Activated CD8-positive, alpha-beta memory T cell treated with anti-CD3 and anti-CD28 coated beads, Interleukin-2, amount 10 ng/mL, durations not matched to agents 7 days and 5 days (primary cell): ENCODE data around the gene TPSB2. TPM values are rescaled to one million over a fixed set of nuclear protein-coding genes. Genes with fewer than 3 reads are reported as not detected.

Source experiments
- ATAC-seq: fragments of 150-1000 bp; cut with Tn5 transposase; one replicate; pipeline ENCODE4 v1.10.0; 2021; ENCODE audit warnings: moderate library complexity
- CTCF ChIA-PET: fragments of 350-600 bp; sonication (Branson Sonifier 250); formaldehyde crosslinking; loops from one replicate; lab custom pipeline; 2021; ENCODE audit warnings: antibody characterized with exemption; lab: Charles Lee
- DNase-seq: peaks from one replicate; pipeline ENCODE4 v3.0.0-alpha.2; 2020
- H3K27ac Mint-ChIP-seq: one replicate; pipeline ENCODE4 v1.8.0; 2021; ENCODE audit warnings: mild to moderate bottlenecking, mixed read lengths
- H3K27me3 Mint-ChIP-seq: one replicate; pipeline ENCODE4 v1.8.0; 2021; ENCODE audit warnings: mixed read lengths
- H3K36me3 Mint-ChIP-seq: one replicate; pipeline ENCODE4 v1.8.0; 2021; ENCODE audit warnings: mild to moderate bottlenecking, mixed read lengths
- H3K4me1 Mint-ChIP-seq: one replicate; pipeline ENCODE4 v1.8.0; 2021; ENCODE audit warnings: mixed read lengths
- H3K4me3 Mint-ChIP-seq: one replicate; pipeline ENCODE4 v1.8.0; 2021; ENCODE audit warnings: mild to moderate bottlenecking, moderate library complexity, mixed read lengths
- H3K9me3 Mint-ChIP-seq: one replicate; pipeline ENCODE4 v1.8.0; 2022; ENCODE audit warnings: low read depth, mixed read lengths
- total RNA-seq, 2 experiments: library from RNA; stranded (reverse); gene quantifications; one replicate each; pipeline ENCODE4 v1.2.3, GENCODE V29; 2021

TPSB2 gene
- total RNA-seq, 2 experiments from 2014 or later = not detected

GRCh38 chr16:1265826-1266225 lies 35.8 kb upstream of the TPSB2 start:
- Mint-ChIP-seq H3K4me3 (no peak overlapping the region), H3K36me3 (peaks cover 3% of the 10 kb centered on the region), H3K27ac (no peak overlapping the region), H3K4me1 (no peaks in the 10 kb centered on the region), H3K9me3 (peaks cover 9% of the 10 kb centered on the region), H3K27me3 (peaks cover 9% of the 10 kb centered on the region)
- ATAC-seq (no peak), DNase-seq (no peak)
- CTCF ChIA-PET = no interaction called here

- peaks cover 14% of the 10 kb centered on the region for H3K27me3 Mint-ChIP-seq
- peaks cover 3% of the 10 kb centered on the region for H3K36me3 Mint-ChIP-seq
Measured at GRCh38 chr16:1265090-1265630, 35.2 kb upstream of the TPSB2 start.

GRCh38 chr16:1264345-1265089 lies 34.5 kb upstream of the TPSB2 start:
- peaks cover 14% of the 10 kb centered on the region for H3K27me3 Mint-ChIP-seq
- CTCF ChIA-PET = no interaction called here

More at GRCh38 chr16:1265090-1265630, 35.2 kb upstream of the TPSB2 start:
- H3K27ac Mint-ChIP-seq = no peak overlapping the region
- H3K4me1 Mint-ChIP-seq = no peaks in the 10 kb centered on the region
- CTCF ChIA-PET = no interaction called here
- DNase-seq (no peak), ATAC-seq (no peak)
- H3K4me3 Mint-ChIP-seq = no peak overlapping the region
- peaks cover 9% of the 10 kb centered on the region for H3K9me3 Mint-ChIP-seq

GRCh38 chr16:1263591-1264344 lies 33.8 kb upstream of the TPSB2 start:
- H3K36me3 Mint-ChIP-seq = peaks cover 3% of the 10 kb centered on the region
- H3K9me3 Mint-ChIP-seq = peaks cover 9% of the 10 kb centered on the region
- DNase-seq = no peak
- ATAC-seq = no peak
- H3K4me1 Mint-ChIP-seq = peaks cover 2% of the 10 kb centered on the region
- H3K4me3 Mint-ChIP-seq = no peak overlapping the region
- no peak overlapping the region for H3K27ac Mint-ChIP-seq
- peaks cover 18% of the 10 kb centered on the region for H3K27me3 Mint-ChIP-seq
- CTCF ChIA-PET = no interaction called here

More at GRCh38 chr16:1264345-1265089, 34.5 kb upstream of the TPSB2 start:
- peaks cover 3% of the 10 kb centered on the region for H3K36me3 Mint-ChIP-seq
- no peak overlapping the region for H3K27ac Mint-ChIP-seq
- no peak overlapping the region for H3K4me3 Mint-ChIP-seq
- DNase-seq = no peak
- H3K9me3 Mint-ChIP-seq = peaks cover 9% of the 10 kb centered on the region
- no peak for ATAC-seq
- H3K4me1 Mint-ChIP-seq = no peaks in the 10 kb centered on the region

- H3K36me3 Mint-ChIP-seq = peaks cover 3% of the 10 kb centered on the region
- no peak for ATAC-seq
- H3K4me1 Mint-ChIP-seq = peaks cover 2% of the 10 kb centered on the region
- H3K27me3 Mint-ChIP-seq = peaks cover 18% of the 10 kb centered on the region
- DNase-seq = no peak
- H3K27ac Mint-ChIP-seq = no peak overlapping the region
- H3K4me3 Mint-ChIP-seq = no peak overlapping the region
- CTCF ChIA-PET = no interaction called here
- H3K9me3 Mint-ChIP-seq = peaks cover 9% of the 10 kb centered on the region
Measured at GRCh38 chr16:1262846-1263221, 32.9 kb upstream of the TPSB2 start.

GRCh38 chr16:1262210-1262845 lies 32.3 kb upstream of the TPSB2 start:
- Mint-ChIP-seq H3K4me1 (peaks cover 2% of the 10 kb centered on the region), H3K36me3 (peaks cover 3% of the 10 kb centered on the region), H3K27me3 (peaks cover 18% of the 10 kb centered on the region), H3K4me3 (no peak overlapping the region), H3K27ac (no peak overlapping the region), H3K9me3 (peaks cover 9% of the 10 kb centered on the region)
- CTCF ChIA-PET = no interaction called here
- DNase-seq (no peak), ATAC-seq (no peak)

GRCh38 chr16:1261131-1261892 lies 31.3 kb upstream of the TPSB2 start:
- DNase-seq (no peak), ATAC-seq (no peak)
- H3K27ac Mint-ChIP-seq = no peak overlapping the region
- CTCF ChIA-PET = no interaction called here
- H3K9me3 Mint-ChIP-seq = peaks cover 9% of the 10 kb centered on the region
- no peak overlapping the region for H3K4me3 Mint-ChIP-seq
- H3K36me3 Mint-ChIP-seq = peaks cover 3% of the 10 kb centered on the region
- H3K4me1 Mint-ChIP-seq = peaks cover 2% of the 10 kb centered on the region
- H3K27me3 Mint-ChIP-seq = peaks cover 18% of the 10 kb centered on the region

- Mint-ChIP-seq H3K36me3 (peaks cover 3% of the 10 kb centered on the region), H3K27ac (no peak overlapping the region), H3K9me3 (peaks cover 9% of the 10 kb centered on the region), H3K4me3 (no peak overlapping the region), H3K4me1 (peaks cover 2% of the 10 kb centered on the region), H3K27me3 (peaks cover 18% of the 10 kb centered on the region)
- ATAC-seq = no peak
- CTCF ChIA-PET = no interaction called here
- no peak for DNase-seq
Measured at GRCh38 chr16:1260101-1260680, 30.2 kb upstream of the TPSB2 start.

- Mint-ChIP-seq H3K27me3 (peaks cover 18% of the 10 kb centered on the region), H3K9me3 (peaks cover 6% of the 10 kb centered on the region), H3K4me3 (no peak overlapping the region), H3K36me3 (peaks cover 3% of the 10 kb centered on the region), H3K27ac (no peak overlapping the region), H3K4me1 (peaks cover 2% of the 10 kb centered on the region)
- CTCF ChIA-PET = no interaction called here
- DNase-seq (no peak), ATAC-seq (no peak)
Measured at GRCh38 chr16:1259760-1260068, 29.7 kb upstream of the TPSB2 start.

- ATAC-seq = no peak
- Mint-ChIP-seq H3K27me3 (peaks cover 18% of the 10 kb centered on the region), H3K36me3 (no peaks in the 10 kb centered on the region), H3K4me3 (no peak overlapping the region), H3K9me3 (no peaks in the 10 kb centered on the region), H3K4me1 (peaks cover 2% of the 10 kb centered on the region), H3K27ac (no peak overlapping the region)
- CTCF ChIA-PET = no interaction called here
- no peak for DNase-seq
Measured at GRCh38 chr16:1258906-1259759, 29.1 kb upstream of the TPSB2 start.

GRCh38 chr16:1258225-1258600 lies 28.2 kb upstream of the TPSB2 start:
- no peaks in the 10 kb centered on the region for H3K36me3 Mint-ChIP-seq
- no peak for ATAC-seq
- CTCF ChIA-PET = no interaction called here
- no peak overlapping the region for H3K4me3 Mint-ChIP-seq
- H3K4me1 Mint-ChIP-seq = peaks cover 2% of the 10 kb centered on the region
- DNase-seq = no peak
- peaks cover 18% of the 10 kb centered on the region for H3K27me3 Mint-ChIP-seq
- H3K27ac Mint-ChIP-seq = no peak overlapping the region
- H3K9me3 Mint-ChIP-seq = no peaks in the 10 kb centered on the region

- no peaks in the 10 kb centered on the region for H3K36me3 Mint-ChIP-seq
- H3K4me3 Mint-ChIP-seq = no peak overlapping the region
- H3K4me1 Mint-ChIP-seq = peaks cover 2% of the 10 kb centered on the region
- DNase-seq (no peak), ATAC-seq (no peak)
- H3K27me3 Mint-ChIP-seq = peaks cover 18% of the 10 kb centered on the region
- no peak overlapping the region for H3K27ac Mint-ChIP-seq
- no peaks in the 10 kb centered on the region for H3K9me3 Mint-ChIP-seq
- CTCF ChIA-PET = no interaction called here
Measured at GRCh38 chr16:1257561-1258224, 27.7 kb upstream of the TPSB2 start.
